ENCODE results near the gene NUP93.

GRCh38 chr16:56747486-56748045, 17.6 kb downstream of the NUP93 start:
- TF ChIP-seq FOXM1 (IDR thresholded peaks at IDR 0.05; ENCODE audit: borderline replicate concordance) (no peak), FOXK2 (IDR thresholded peaks at IDR 0.05) (no peak), SUZ12 (IDR thresholded peaks at IDR 0.05) (no peak), ZNF384 (IDR thresholded peaks at IDR 0.05) (no peak), ELF4 (IDR thresholded peaks at IDR 0.05) (no peak), CTBP1 (IDR thresholded peaks at IDR 0.05; ENCODE audit: borderline replicate concordance) (no peak), PKNOX1 (IDR thresholded peaks at IDR 0.05) (no peak), ARNT (IDR thresholded peaks at IDR 0.05) (no peak), SP1 (IDR thresholded peaks at IDR 0.05) (no peak), TARDBP (IDR thresholded peaks at IDR 0.05) (no peak), NFRKB (IDR thresholded peaks at IDR 0.05) (no peak)

All from HEK293T (cell line).